Activated CD8-positive, alpha-beta T cell treated with anti-CD3 and anti-CD28 coated beads for 36 hours (primary cell): ENCODE measurements around the gene SUV39H2. TPM values are rescaled to one million over a fixed set of nuclear protein-coding genes. Genes with fewer than 3 reads are reported as not detected.

Experiments used
- ATAC-seq: fragments of 200-7000 bp; cut with Tn5 transposase; one replicate; pipeline ENCODE4 v1.10.0; 2021; ENCODE audit warnings: mild to moderate bottlenecking, moderate library complexity
- CTCF ChIA-PET: fragments of 350-600 bp; sonication (Branson Sonifier 250); formaldehyde crosslinking; loops from one replicate; lab custom pipeline; 2021; ENCODE audit warnings: antibody characterized with exemption; lab: Charles Lee
- POLR2A ChIA-PET: fragments of 350-600 bp; sonication (Branson Sonifier 250); formaldehyde crosslinking; loops from one replicate; lab custom pipeline; 2021; ENCODE audit warnings: antibody characterized with exemption; lab: Charles Lee
- DNase-seq: peaks from one replicate; pipeline ENCODE4 v3.0.0-alpha.2; 2020
- H3K27ac Mint-ChIP-seq: one replicate; pipeline ENCODE4 v1.8.0; 2021; ENCODE audit warnings: mild to moderate bottlenecking, mixed read lengths
- H3K27me3 Mint-ChIP-seq: one replicate; pipeline ENCODE4 v1.8.0; 2021; ENCODE audit warnings: mixed read lengths
- H3K36me3 Mint-ChIP-seq: one replicate; pipeline ENCODE4 v1.8.0; 2021; ENCODE audit warnings: low read depth, mixed read lengths
- H3K4me1 Mint-ChIP-seq: one replicate; pipeline ENCODE4 v1.8.0; 2021; ENCODE audit warnings: low read depth, mixed read lengths
- H3K4me3 Mint-ChIP-seq: one replicate; pipeline ENCODE4 v1.8.0; 2021; ENCODE audit warnings: mild to moderate bottlenecking, moderate library complexity, mixed read lengths
- H3K9me3 Mint-ChIP-seq: one replicate; pipeline ENCODE4 v1.8.0; 2021; ENCODE audit warnings: mixed read lengths
- intact Hi-C: fragments of 100-400 bp; cut with micrococcal nuclease; formaldehyde crosslinking; loops from one replicate; pipeline ENCODE4 v1.10.0; 2022
- total RNA-seq, 2 experiments: library from RNA; stranded (reverse); gene quantifications; one replicate each; pipeline ENCODE4 v1.2.3, GENCODE V29; 2021
- TF ChIP-seq, protein P1 (sequence below): fragments of 200-600 bp; IDR thresholded peaks from one replicate; pipeline ENCODE4 v1.8.0; 2022; ENCODE audit warnings: antibody characterized with exemption, mild to moderate bottlenecking

The SUV39H2 gene, protein sequence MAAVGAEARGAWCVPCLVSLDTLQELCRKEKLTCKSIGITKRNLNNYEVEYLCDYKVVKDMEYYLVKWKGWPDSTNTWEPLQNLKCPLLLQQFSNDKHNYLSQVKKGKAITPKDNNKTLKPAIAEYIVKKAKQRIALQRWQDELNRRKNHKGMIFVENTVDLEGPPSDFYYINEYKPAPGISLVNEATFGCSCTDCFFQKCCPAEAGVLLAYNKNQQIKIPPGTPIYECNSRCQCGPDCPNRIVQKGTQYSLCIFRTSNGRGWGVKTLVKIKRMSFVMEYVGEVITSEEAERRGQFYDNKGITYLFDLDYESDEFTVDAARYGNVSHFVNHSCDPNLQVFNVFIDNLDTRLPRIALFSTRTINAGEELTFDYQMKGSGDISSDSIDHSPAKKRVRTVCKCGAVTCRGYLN
- 10 to 100 TPM; 40.9 to 45.8 TPM for total RNA-seq

DNA sequence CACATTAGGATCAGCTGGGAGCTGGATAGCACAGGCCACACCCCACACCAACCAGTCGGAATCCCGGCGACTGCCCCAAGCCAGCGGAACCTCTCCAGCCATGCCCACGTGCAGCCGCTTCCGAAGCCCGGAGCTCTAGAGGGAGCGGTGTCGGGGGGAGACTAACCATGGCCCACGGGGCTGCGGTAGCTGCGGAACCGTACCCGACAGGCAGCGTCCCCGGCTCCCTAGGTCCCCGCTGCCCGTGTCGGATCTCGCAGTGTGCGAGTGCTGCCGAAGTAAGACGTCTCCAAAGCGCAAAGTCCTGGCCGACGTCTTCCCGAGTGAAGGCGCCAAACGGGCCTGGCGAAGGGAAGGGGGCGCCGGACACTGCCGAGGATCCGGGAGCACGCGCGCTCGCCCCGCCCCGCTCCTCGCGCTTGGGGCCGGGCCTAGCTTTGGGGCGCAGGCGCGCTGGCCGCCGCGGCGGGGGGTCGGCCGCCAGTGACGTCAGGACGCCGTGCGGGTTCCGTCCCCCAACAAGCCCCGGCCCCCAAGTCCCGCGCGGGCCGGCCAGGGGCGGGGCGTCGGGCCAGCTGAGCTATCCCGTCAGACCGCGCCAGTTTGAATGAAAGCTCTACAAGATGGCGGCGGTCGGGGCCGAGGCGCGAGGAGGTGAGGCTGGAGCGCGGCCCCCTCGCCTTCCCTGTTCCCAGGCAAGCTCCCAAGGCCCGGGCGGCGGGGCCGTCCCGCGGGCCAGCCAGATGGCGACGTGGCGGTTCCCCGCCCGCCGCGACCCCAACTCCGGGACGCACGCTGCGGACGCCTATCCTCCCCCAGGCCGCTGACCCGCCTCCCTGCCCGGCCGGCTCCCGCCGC lies at the start of gene SUV39H2:
Gene SUV39H2, plus strand, starts transcription at position 601 of the 858 bp plus-strand sequence. Its CDS starts 23 bp downstream, at position 624.
- H3K36me3 Mint-ChIP-seq: peaks cover 32% of the 10 kb centered on the region
- POLR2A ChIA-PET: interaction anchor here (0.5 to 4.1 kb wide), 20 partner anchors 9 to 693 kb away, joined by 3 to 30 read pairs (median 4); partner anchors contain the start of genes CDNF, DCLRE1C, HSPA14 and MEIG1
- no peaks in the 10 kb centered on the region for H3K9me3 Mint-ChIP-seq
- TF ChIP-seq, protein P1, sequence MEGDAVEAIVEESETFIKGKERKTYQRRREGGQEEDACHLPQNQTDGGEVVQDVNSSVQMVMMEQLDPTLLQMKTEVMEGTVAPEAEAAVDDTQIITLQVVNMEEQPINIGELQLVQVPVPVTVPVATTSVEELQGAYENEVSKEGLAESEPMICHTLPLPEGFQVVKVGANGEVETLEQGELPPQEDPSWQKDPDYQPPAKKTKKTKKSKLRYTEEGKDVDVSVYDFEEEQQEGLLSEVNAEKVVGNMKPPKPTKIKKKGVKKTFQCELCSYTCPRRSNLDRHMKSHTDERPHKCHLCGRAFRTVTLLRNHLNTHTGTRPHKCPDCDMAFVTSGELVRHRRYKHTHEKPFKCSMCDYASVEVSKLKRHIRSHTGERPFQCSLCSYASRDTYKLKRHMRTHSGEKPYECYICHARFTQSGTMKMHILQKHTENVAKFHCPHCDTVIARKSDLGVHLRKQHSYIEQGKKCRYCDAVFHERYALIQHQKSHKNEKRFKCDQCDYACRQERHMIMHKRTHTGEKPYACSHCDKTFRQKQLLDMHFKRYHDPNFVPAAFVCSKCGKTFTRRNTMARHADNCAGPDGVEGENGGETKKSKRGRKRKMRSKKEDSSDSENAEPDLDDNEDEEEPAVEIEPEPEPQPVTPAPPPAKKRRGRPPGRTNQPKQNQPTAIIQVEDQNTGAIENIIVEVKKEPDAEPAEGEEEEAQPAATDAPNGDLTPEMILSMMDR: no peak
- CTCF ChIA-PET: interaction anchor here (0.8 to 1.7 kb wide), 9 partner anchors 8 to 343 kb away, joined by 3 to 7 read pairs (median 4); no protein-coding TSS in a partner anchor
- ATAC-seq: peak; percentile 93
- DNase-seq: peak; percentile 95
- H3K4me3 Mint-ChIP-seq: peak within 1 kb of the TSS; percentile 96
- H3K27ac Mint-ChIP-seq: peak within 1 kb of the TSS; percentile 93
- no peaks in the 10 kb centered on the region for H3K27me3 Mint-ChIP-seq
- intact Hi-C loops: no loop called here
- H3K4me1 Mint-ChIP-seq: peaks cover 39% of the 10 kb centered on the region

DNA sequence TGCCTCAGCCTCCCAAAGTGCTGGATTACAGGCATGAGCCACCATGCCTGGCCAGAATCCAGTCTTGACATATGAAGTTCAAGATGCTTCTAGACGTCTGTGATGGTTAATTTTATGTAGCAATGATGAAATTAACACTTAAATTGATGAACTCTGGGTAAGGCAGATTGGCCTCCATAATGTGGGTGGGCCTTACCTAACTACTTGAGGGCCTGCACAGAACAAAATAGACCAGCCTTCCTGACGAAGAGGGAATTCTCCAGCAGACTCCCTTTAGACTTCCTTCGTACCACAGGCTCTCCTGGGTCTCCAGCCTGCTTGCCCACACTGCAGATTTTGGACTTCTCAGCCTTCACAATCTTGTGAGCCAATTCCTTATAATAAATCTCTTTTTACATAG lies 45.6 kb upstream of the SUV39H2 start:
- Mint-ChIP-seq H3K9me3 (no peaks in the 10 kb centered on the region), H3K27ac (no peak overlapping the region), H3K4me3 (no peak overlapping the region), H3K4me1 (peaks cover 7% of the 10 kb centered on the region), H3K36me3 (peaks cover 2% of the 10 kb centered on the region), H3K27me3 (no peaks in the 10 kb centered on the region)
- DNase-seq (no peak), ATAC-seq (no peak)
- CTCF ChIA-PET: no interaction called here
- TF ChIP-seq, protein P1: no peak
- intact Hi-C loops: loop anchor here (10.0 kb wide), 1 partner anchor 122 kb away; the partner anchor contains the start of genes DCLRE1C and MEIG1
- POLR2A ChIA-PET: no interaction called here

DNA sequence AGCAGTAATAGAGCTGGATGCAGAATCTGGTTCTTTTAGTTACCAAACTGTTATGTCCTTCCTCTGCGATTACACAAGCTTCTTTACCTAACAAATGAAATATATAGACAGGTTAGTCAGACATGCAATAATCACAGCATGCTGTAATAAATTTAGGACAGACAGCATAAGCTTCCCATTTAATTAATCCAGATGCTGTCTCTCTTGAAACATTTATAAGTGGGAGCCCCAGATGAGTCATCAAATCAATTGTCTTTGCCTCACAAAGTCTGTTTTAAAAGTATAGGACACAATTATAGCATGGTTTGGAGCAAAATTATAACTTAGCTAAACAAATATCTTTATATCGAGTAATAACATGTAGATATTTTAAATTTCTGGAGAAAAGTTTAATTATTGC lies 42.5 kb upstream of the SUV39H2 start:
- Mint-ChIP-seq H3K4me1 (peaks cover 24% of the 10 kb centered on the region), H3K27me3 (no peaks in the 10 kb centered on the region), H3K4me3 (no peak overlapping the region), H3K9me3 (no peaks in the 10 kb centered on the region), H3K27ac (no peak overlapping the region), H3K36me3 (peaks cover 17% of the 10 kb centered on the region)
- TF ChIP-seq, protein P1: no peak
- ChIA-PET CTCF (interaction anchor here (0.6 to 4.9 kb wide), 8 partner anchors 9 to 339 kb away, joined by 3 to 35 read pairs (median 4); no protein-coding TSS in a partner anchor), POLR2A (interaction anchor here (1.7 kb wide), 1 partner anchor 651 kb away, joined by 7 read pairs; no protein-coding TSS in a partner anchor)
- ATAC-seq (no peak), DNase-seq (no peak)
- intact Hi-C loops: loop anchor here (10.0 kb wide), 1 partner anchor 119 kb away; the partner anchor contains the start of genes DCLRE1C and MEIG1

DNA sequence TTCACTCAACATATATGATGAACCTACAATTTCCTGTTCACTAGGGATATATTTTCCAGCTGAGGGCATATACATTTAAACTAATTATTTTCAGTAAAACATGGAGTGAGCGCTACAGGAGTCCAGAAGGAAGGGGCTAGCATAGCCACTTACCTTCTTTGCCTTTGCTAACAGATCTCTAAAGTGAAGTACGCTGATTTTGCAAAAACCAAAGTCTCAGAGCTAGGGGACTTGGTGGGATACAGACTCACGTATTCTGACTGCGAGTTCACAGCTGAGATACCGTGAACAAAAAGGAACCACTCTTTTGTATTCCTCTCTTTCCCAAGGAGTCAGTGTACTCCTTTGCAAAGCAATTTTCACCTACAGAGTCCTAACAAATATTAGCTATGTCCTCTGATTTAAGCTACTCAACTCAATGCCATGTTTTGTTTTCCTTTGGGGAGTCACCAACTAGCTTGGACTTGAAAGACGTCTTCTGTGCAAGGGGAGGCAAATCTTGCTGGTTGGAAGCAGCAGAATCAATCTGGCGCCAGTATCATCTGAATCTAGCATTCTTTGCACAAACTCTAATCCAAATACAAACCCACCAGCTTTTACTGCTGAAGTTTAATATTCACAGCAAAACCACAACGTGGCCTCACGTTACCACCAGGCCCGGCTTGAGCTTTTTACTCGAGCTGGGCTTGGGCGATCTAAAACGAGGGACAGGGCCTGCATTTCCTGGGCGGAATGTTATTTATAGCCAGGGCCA lies 41.5 kb upstream of the SUV39H2 start:
- ATAC-seq: no peak
- POLR2A ChIA-PET: interaction anchor here (0.8 to 2.4 kb wide), 16 partner anchors 11 to 652 kb away, joined by 3 to 19 read pairs (median 5); partner anchors contain the start of genes DCLRE1C and SUV39H2
- TF ChIP-seq, protein P1: no peak
- intact Hi-C loops: loop anchor here (10.0 kb wide), 1 partner anchor 118 kb away; the partner anchor contains the start of genes DCLRE1C and MEIG1
- Mint-ChIP-seq H3K36me3 (peaks cover 25% of the 10 kb centered on the region), H3K27me3 (no peaks in the 10 kb centered on the region), H3K27ac (peak overlapping the region; percentile 98), H3K4me3 (peak overlapping the region; percentile 95), H3K9me3 (no peaks in the 10 kb centered on the region), H3K4me1 (peaks cover 24% of the 10 kb centered on the region)
- no peak for DNase-seq
- CTCF ChIA-PET: interaction anchor here (0.7 to 4.9 kb wide), 13 partner anchors 10 to 652 kb away, joined by 3 to 35 read pairs (median 4); no protein-coding TSS in a partner anchor
